A673 (cell line): ENCODE data around the gene TACC2.

Experiments
- CTCF ChIP-seq: fragments of 300-800, 200-600 bp; sonication (generic); conservative IDR thresholded peaks from 2 replicates; pipeline ENCODE4 v1.5.1; 2017; ENCODE audit warnings: low read depth, mild to moderate bottlenecking, antibody characterized with exemption, low read length, moderate library complexity, mixed read lengths
- EZH2 ChIP-seq: fragments of 200-600 bp; sonication (generic); IDR thresholded peaks from 2 replicates; pipeline ENCODE4 v1.6.1; 2017; ENCODE audit warnings: borderline replicate concordance, low read depth, mild to moderate bottlenecking, mixed read lengths, antibody characterized with exemption, low read length; ENCODE audit not compliant: poor library complexity, severe bottlenecking

DNA sequence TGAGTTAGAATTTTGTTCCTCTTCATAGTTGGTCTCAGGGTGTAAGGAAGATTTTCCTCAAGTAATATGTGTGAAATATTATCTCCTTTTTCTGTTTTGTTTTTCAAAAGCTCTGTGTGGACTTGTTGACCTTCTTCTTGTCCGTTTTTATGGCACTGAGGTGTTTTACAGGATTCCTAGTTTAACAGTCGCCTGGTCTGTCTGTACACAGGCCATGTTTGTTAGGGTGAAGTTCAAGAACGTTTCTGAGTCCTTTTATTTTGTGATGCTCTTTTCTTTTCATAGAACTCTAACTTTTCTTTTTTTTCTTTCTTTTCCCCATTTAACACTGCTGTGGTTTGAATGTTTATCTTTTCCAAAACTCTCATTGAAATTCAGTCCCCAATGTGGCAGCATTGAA, 18.5 kb downstream of the TACC2 start:
- TF ChIP-seq CTCF (no peak), EZH2 (no peak)
